Measurements from ENCODE around the gene RIOK1. TPM values are rescaled to one million over a fixed set of nuclear protein-coding genes. Genes with fewer than 3 reads are reported as not detected.

The RIOK1 gene
- polyA plus RNA-seq, 3 donors, result 7.7 to 14.6 (median 8.8) TPM

GRCh38 chr6:7445101-7445500 is 55.5 kb downstream of the RIOK1 start:
- no peaks in the 10 kb centered on the region for H3K79me2 ChIP-seq (ENCODE audit: insufficient read depth, low read length)
- Mint-ChIP-seq H3K27me3 (ENCODE audit: low read depth in 3 of 3) (peaks cover 4 to 10% (median 5%) of the 10 kb centered on the region in 3 donors), H3K9me3 (peaks cover 2 to 10% (median 9%) of the 10 kb centered on the region in 7 donors), H3K4me3 (peak overlapping the region in 1 of 2 donors; percentile 57), H3K4me1 (peaks cover 13% of the 10 kb centered on the region), H3K27ac (no peak overlapping the region), H3K36me3 (peaks cover 0 to 7% of the 10 kb centered on the region in 2 donors)
- H3K27ac ChIP-seq (ENCODE audit: low read depth in 1 of 2, low read length in 2 of 2), result no peak overlapping the region
- H2AFZ ChIP-seq (ENCODE audit: insufficient read depth, low read depth, low read length, poor library complexity, severe bottlenecking), result no peak overlapping the region
- WGBS (ENCODE audit: insufficient coverage), result no CpG with 5 or more reads among the region's 2 CpGs
- H4K20me1 ChIP-seq (ENCODE audit: insufficient read depth, low read length), result no peaks in the 10 kb centered on the region
- no peak overlapping the region for H3K4me3 ChIP-seq (replicated peaks in 1 of 3; ENCODE audit: low read depth in 2 of 3, low read length in 3 of 3)
- no peaks in the 10 kb centered on the region for H3K27me3 ChIP-seq (ENCODE audit: control insufficient read depth in 2 of 2, insufficient read depth in 2 of 2, low read length in 2 of 2)
- H3K9me3 ChIP-seq (replicated peaks in 1 of 2; ENCODE audit: control insufficient read depth in 1 of 2, insufficient read depth in 1 of 2, low read length in 2 of 2), result no peaks in the 10 kb centered on the region
- H3K4me2 ChIP-seq (replicated peaks; ENCODE audit: extremely low read depth, low read length, poor library complexity, severe bottlenecking), result no peak overlapping the region
- DNase-seq, result no peak
- no peak for TF ChIP-seq CTCF (IDR thresholded peaks at IDR 0.05)
- H3K36me3 ChIP-seq (replicated peaks in 1 of 2; ENCODE audit: control insufficient read depth in 1 of 2, insufficient read depth in 2 of 2, low read length in 2 of 2), result no peaks in the 10 kb centered on the region
- peaks cover 0 to under 1% of the 10 kb centered on the region in 2 donors for H3K4me1 ChIP-seq (ENCODE audit: control insufficient read depth in 1 of 2, insufficient read depth in 2 of 2, low read length in 2 of 2)
- H3K9ac ChIP-seq (ENCODE audit: insufficient read depth, low read length, poor library complexity, severe bottlenecking), result no peak overlapping the region
- intact Hi-C loops (cut with micrococcal nuclease), result no loop called here

GRCh38 chr6:7445885-7446461 is 56.4 kb downstream of the RIOK1 start:
- H3K79me2 ChIP-seq (ENCODE audit: insufficient read depth, low read length), result no peaks in the 10 kb centered on the region
- Mint-ChIP-seq H3K27me3 (ENCODE audit: low read depth in 3 of 3) (peaks cover 4 to 10% (median 5%) of the 10 kb centered on the region in 3 donors), H3K27ac (no peak overlapping the region), H3K4me3 (peak overlapping the region in 1 of 2 donors; percentile 40), H3K4me1 (peaks cover 8% of the 10 kb centered on the region), H3K9me3 (peaks cover 2 to 10% (median 9%) of the 10 kb centered on the region in 7 donors), H3K36me3 (peaks cover 0 to 3% of the 10 kb centered on the region in 2 donors)
- no peaks in the 10 kb centered on the region for H3K4me1 ChIP-seq (ENCODE audit: control insufficient read depth in 1 of 2, insufficient read depth in 2 of 2, low read length in 2 of 2)
- H3K27ac ChIP-seq (ENCODE audit: low read depth in 1 of 2, low read length in 2 of 2), result no peak overlapping the region
- H3K27me3 ChIP-seq (ENCODE audit: control insufficient read depth in 2 of 2, insufficient read depth in 2 of 2, low read length in 2 of 2), result no peaks in the 10 kb centered on the region
- intact Hi-C loops (cut with micrococcal nuclease), result no loop called here
- no peak overlapping the region for H2AFZ ChIP-seq (ENCODE audit: insufficient read depth, low read depth, low read length, poor library complexity, severe bottlenecking)
- 95% methylated on average over 5 of the region's 12 CpGs for WGBS (ENCODE audit: insufficient coverage)
- no peak for DNase-seq
- H3K9me3 ChIP-seq (replicated peaks in 1 of 2; ENCODE audit: control insufficient read depth in 1 of 2, insufficient read depth in 1 of 2, low read length in 2 of 2), result no peaks in the 10 kb centered on the region
- H3K4me3 ChIP-seq (replicated peaks in 1 of 3; ENCODE audit: low read depth in 2 of 3, low read length in 3 of 3), result no peak overlapping the region
- no peak overlapping the region for H3K9ac ChIP-seq (ENCODE audit: insufficient read depth, low read length, poor library complexity, severe bottlenecking)
- TF ChIP-seq CTCF (IDR thresholded peaks at IDR 0.05), result no peak
- no peak overlapping the region for H3K4me2 ChIP-seq (replicated peaks; ENCODE audit: extremely low read depth, low read length, poor library complexity, severe bottlenecking)
- H3K36me3 ChIP-seq (replicated peaks in 1 of 2; ENCODE audit: control insufficient read depth in 1 of 2, insufficient read depth in 2 of 2, low read length in 2 of 2), result no peaks in the 10 kb centered on the region
- no peaks in the 10 kb centered on the region for H4K20me1 ChIP-seq (ENCODE audit: insufficient read depth, low read length)

Data from CD14-positive monocyte (primary cell).